Measurements from ENCODE around the gene CYP20A1.
"Not testable (repeated sequence)": the region's sequence is repeated elsewhere in the genome, so short reads cannot be mapped to it uniquely, and the experiment has no call there.

Gene CYP20A1

GRCh38 chr2:203328760-203329540, 90.1 kb downstream of the CYP20A1 start:
- Mint-ChIP-seq H3K27ac (peak overlapping the region; percentile 82), H3K36me3 (peaks cover 15% of the 10 kb centered on the region), H3K4me3 (peak overlapping the region; percentile 75), H3K4me1 (peaks cover 31% of the 10 kb centered on the region), H3K9me3 (no peaks in the 10 kb centered on the region)
- ATAC-seq: peak; percentile 69
- peak; percentile 53 to 82 for DNase-seq (ENCODE audit: low spot score in 2 of 2)

- no peak for ATAC-seq
- Mint-ChIP-seq H3K27ac (no peak overlapping the region), H3K9me3 (no peaks in the 10 kb centered on the region), H3K36me3 (peaks cover 24% of the 10 kb centered on the region), H3K4me3 (no peak overlapping the region), H3K4me1 (peaks cover 31% of the 10 kb centered on the region)
- DNase-seq (ENCODE audit: low spot score in 2 of 2): no peak
Measured at GRCh38 chr2:203330434-203330833, 91.6 kb downstream of the CYP20A1 start.

- no peak overlapping the region for H3K27ac Mint-ChIP-seq
- H3K4me1 Mint-ChIP-seq: peaks cover 7% of the 10 kb centered on the region
- peaks cover 13% of the 10 kb centered on the region for H3K36me3 Mint-ChIP-seq
- no peak overlapping the region for H3K4me3 Mint-ChIP-seq
- H3K9me3 Mint-ChIP-seq: no peaks in the 10 kb centered on the region
- DNase-seq (ENCODE audit: low spot score in 2 of 2) (no peak), ATAC-seq (no peak)
Measured at GRCh38 chr2:203338322-203338721, 99.5 kb downstream of the CYP20A1 start.

GRCh38 chr2:203340791-203341487, 102.1 kb downstream of the CYP20A1 start:
- no peak overlapping the region for H3K27ac Mint-ChIP-seq
- no peaks in the 10 kb centered on the region for H3K9me3 Mint-ChIP-seq
- peaks cover 6% of the 10 kb centered on the region for H3K36me3 Mint-ChIP-seq
- H3K4me1 Mint-ChIP-seq: peaks cover 7% of the 10 kb centered on the region
- ATAC-seq (no peak), DNase-seq (ENCODE audit: low spot score in 2 of 2) (no peak)
- H3K4me3 Mint-ChIP-seq: no peak overlapping the region

GRCh38 chr2:203341741-203342310, 103.0 kb downstream of the CYP20A1 start:
- no peak overlapping the region for H3K4me3 Mint-ChIP-seq
- ATAC-seq (no peak), DNase-seq (ENCODE audit: low spot score in 2 of 2) (no peak)
- H3K4me1 Mint-ChIP-seq: peaks cover 7% of the 10 kb centered on the region
- peaks cover 6% of the 10 kb centered on the region for H3K36me3 Mint-ChIP-seq
- H3K27ac Mint-ChIP-seq: no peak overlapping the region
- H3K9me3 Mint-ChIP-seq: no peaks in the 10 kb centered on the region

GRCh38 chr2:203342374-203342773, 103.6 kb downstream of the CYP20A1 start:
- H3K4me1 Mint-ChIP-seq; H3K36me3 Mint-ChIP-seq; H3K27ac Mint-ChIP-seq; ATAC-seq; H3K4me3 Mint-ChIP-seq; DNase-seq (ENCODE audit: low spot score in 2 of 2); H3K9me3 Mint-ChIP-seq: not testable (repeated sequence)

- no peak for ATAC-seq
- H3K4me1 Mint-ChIP-seq: no peaks in the 10 kb centered on the region
Measured at GRCh38 chr2:203344667-203345066, 105.8 kb downstream of the CYP20A1 start.

GRCh38 chr2:203346612-203347011, 107.8 kb downstream of the CYP20A1 start:
- no peak overlapping the region for H3K27ac Mint-ChIP-seq

More at GRCh38 chr2:203344667-203345066, 105.8 kb downstream of the CYP20A1 start:
- H3K4me3 Mint-ChIP-seq: no peak overlapping the region
- no peak overlapping the region for H3K27ac Mint-ChIP-seq
- no peaks in the 10 kb centered on the region for H3K9me3 Mint-ChIP-seq
- no peak for DNase-seq (ENCODE audit: low spot score in 2 of 2)
- H3K36me3 Mint-ChIP-seq: peaks cover 6% of the 10 kb centered on the region

GRCh38 chr2:203347375-203347774, 108.6 kb downstream of the CYP20A1 start:
- Mint-ChIP-seq H3K4me3 (no peak overlapping the region), H3K27ac (no peak overlapping the region), H3K9me3 (no peaks in the 10 kb centered on the region), H3K4me1 (no peaks in the 10 kb centered on the region), H3K36me3 (peaks cover 6% of the 10 kb centered on the region)
- DNase-seq (ENCODE audit: low spot score in 2 of 2) (no peak), ATAC-seq (no peak)

More at GRCh38 chr2:203346612-203347011, 107.8 kb downstream of the CYP20A1 start:
- Mint-ChIP-seq H3K36me3 (peaks cover 6% of the 10 kb centered on the region), H3K4me1 (no peaks in the 10 kb centered on the region), H3K9me3 (no peaks in the 10 kb centered on the region), H3K4me3 (no peak overlapping the region)
- DNase-seq (ENCODE audit: low spot score in 2 of 2) (no peak), ATAC-seq (no peak)

- H3K4me3 Mint-ChIP-seq: no peak overlapping the region
- no peak for DNase-seq (ENCODE audit: low spot score in 2 of 2)
- ATAC-seq: no peak
- no peaks in the 10 kb centered on the region for H3K36me3 Mint-ChIP-seq
- no peak overlapping the region for H3K27ac Mint-ChIP-seq
- H3K9me3 Mint-ChIP-seq: no peaks in the 10 kb centered on the region
- no peaks in the 10 kb centered on the region for H3K4me1 Mint-ChIP-seq
Measured at GRCh38 chr2:203352604-203353255, 113.9 kb downstream of the CYP20A1 start.

GRCh38 chr2:203354966-203355365, 116.1 kb downstream of the CYP20A1 start:
- no peak overlapping the region for H3K4me3 Mint-ChIP-seq
- no peaks in the 10 kb centered on the region for H3K4me1 Mint-ChIP-seq
- no peak overlapping the region for H3K27ac Mint-ChIP-seq
- H3K9me3 Mint-ChIP-seq: no peaks in the 10 kb centered on the region
- no peaks in the 10 kb centered on the region for H3K36me3 Mint-ChIP-seq
- no peak for ATAC-seq
- DNase-seq (ENCODE audit: low spot score in 2 of 2): no peak
